Measurements from ENCODE around the gene CYLD.

The CYLD gene

DNA sequence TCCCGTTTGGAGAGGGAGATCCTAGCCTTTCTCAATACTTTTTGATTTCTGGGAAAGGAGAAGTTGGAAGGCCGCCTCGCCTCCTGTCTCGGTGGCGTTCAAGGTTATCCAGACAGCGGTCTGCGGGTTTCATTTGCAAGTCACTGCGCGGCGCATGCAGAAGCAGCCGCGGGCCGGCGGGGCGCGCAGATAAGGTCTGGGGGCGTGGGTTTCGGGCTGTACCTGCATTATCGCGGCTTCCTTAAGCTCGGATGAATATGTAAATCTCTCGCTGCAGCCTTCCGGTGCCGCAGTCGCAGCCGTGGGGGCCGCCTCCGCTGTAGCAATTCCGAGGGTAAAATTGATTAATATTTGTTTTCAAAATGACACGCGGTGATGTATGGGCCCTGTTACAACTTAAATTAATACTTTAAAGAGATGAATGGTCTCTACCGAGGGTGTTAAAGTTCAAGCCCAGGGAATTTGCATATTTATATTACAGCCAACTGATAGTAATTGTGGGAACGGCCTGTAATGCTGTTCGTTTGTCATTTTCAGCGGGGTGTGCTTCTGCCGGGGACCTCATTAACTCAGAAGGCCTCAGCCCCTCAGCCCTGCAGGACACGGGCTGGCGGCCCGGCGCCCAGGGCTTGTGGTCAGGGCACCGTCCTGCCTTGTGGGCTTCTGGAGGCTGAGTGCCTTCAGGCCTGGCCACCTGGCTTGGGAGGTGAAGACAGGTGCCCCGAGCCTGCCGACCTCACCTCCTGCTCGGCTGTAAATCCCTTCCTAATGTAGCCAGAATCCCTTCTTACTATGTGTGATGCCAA, 99.4 kb downstream of the CYLD start:
- peak; percentile 16 to 23 (median 19) for DNase-seq (ENCODE audit: low read depth in 2 of 3, low spot score in 1 of 3)

DNA sequence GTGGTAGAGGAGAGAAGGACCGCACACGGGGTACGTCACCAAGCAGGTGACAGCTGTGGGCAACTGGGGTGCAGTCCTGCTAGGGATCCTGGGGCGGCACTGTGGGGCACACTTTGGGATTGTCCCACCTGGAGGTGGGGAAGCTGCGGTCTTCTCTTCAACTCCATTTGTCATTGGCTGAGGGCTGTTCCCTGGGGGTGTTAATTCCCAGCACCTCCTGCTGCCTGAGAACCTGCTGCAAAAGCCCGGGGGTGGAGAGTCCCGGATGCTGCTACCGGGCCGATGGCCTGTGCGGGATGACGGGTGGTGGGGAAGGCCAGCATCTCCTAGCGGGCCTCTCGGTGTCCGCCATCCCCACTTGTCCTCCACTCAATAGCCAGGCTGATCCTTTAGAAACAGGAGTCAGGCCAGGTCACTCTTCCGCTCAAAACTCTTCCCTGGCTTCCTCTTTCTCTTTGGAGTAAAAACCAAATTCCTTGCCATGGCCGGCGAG, 100.2 kb downstream of the CYLD start:
- no peak for DNase-seq (ENCODE audit: low read depth in 2 of 3, low spot score in 1 of 3)

GRCh38 chr16:50842589-50842988, 100.7 kb downstream of the CYLD start:
- DNase-seq (ENCODE audit: low read depth in 2 of 3, low spot score in 1 of 3): peak in 2 of 3 donors; percentile 11 to 18

GRCh38 chr16:50844840-50845239, 103.0 kb downstream of the CYLD start:
- no peak for DNase-seq (ENCODE audit: low read depth in 2 of 3, low spot score in 1 of 3)

DNA sequence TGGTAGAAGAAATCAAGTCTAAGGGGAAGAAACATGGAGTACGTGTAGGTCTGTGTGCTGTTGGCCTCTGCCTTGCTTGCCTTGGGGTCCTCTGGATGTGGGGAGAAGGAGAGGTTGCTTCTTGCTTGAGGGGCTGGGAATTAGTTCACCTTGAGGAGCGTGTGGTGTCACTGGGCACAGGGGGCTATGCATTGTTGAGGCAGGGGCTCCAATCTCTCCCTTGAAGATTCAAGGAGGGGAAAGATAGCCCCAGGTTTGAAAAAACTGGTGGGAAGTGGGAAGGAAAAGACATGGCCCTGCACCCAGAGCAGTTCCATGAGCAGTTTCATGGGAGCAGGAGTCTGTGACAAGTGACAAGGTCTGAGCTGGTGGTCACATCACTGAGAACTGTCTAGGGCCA, 103.4 kb downstream of the CYLD start:
- DNase-seq (ENCODE audit: low read depth in 2 of 3, low spot score in 1 of 3): no peak

GRCh38 chr16:50846511-50846910, 104.6 kb downstream of the CYLD start:
- DNase-seq (ENCODE audit: low read depth in 2 of 3, low spot score in 1 of 3): no peak

DNA sequence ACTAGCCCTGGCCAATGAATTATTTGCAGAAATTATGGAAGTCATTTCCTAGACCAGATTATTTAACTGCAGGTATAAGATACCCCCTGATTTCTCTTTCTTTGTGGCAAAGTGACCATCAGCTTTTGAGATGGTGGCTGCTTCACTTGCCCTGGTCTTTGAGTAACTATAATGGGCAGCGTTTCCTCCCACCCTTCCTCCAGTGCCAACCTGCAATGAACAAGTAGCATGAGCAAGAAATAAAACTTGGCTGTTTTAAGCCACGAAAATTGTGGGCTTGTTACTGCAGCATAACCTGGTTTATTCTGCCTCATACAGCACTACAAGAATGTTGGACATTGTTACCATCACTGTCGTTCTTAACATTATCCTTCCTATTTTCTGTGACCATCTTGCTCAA, 105.3 kb downstream of the CYLD start:
- DNase-seq (ENCODE audit: low read depth in 2 of 3, low spot score in 1 of 3): no peak

DNA sequence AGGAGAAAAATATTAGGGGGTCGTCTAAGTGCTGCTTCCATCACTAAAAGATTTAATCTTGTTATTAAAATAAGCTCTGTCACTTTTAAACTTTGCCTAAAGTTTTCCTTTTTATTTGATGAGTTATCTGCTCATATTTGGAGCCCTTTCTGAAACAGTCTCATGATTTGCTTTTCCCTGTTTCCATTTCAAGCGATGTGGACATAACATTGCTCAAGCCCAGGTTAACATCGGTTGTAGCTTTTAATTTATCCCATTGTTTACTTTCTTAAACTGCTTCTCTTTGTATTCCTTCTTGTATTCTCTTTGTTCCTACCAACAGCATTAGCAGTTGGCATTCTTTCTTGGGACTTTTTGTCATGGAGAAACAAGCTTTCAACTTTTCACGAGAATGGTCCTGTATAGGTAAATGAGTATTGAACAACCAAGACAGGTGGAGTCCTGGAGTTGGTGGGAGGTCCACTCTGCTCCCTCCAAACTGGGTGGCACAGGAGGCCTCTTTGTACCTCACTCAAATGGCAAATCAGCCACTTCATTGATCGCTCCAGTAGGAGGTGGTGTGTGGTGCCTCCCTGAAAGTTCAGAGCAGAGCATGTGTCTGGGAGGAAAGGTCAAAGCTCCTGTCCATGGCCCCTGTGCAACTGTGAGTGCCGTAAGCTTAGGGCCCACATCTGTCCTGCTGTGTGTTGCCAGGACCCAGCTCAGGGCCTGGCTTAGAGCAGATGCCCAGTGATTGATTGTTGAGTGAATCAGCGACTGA, 107.0 kb downstream of the CYLD start:
- no peak for DNase-seq (ENCODE audit: low read depth in 2 of 3, low spot score in 1 of 3)
